Activated CD8-positive, alpha-beta memory T cell treated with anti-CD3 and anti-CD28 coated beads for 4 hours (primary cell): ENCODE data around the gene KCNS1.

Source experiments
- DNase-seq, 2 donors: peaks; one replicate each; pipeline ENCODE4 v3.0.0-alpha.2; 2020; ENCODE audit warnings: low read depth in 2 of 2

Gene KCNS1

GRCh38 chr20:45049904-45050471 is 50.9 kb downstream of the KCNS1 start:
- no peak for DNase-seq

DNA sequence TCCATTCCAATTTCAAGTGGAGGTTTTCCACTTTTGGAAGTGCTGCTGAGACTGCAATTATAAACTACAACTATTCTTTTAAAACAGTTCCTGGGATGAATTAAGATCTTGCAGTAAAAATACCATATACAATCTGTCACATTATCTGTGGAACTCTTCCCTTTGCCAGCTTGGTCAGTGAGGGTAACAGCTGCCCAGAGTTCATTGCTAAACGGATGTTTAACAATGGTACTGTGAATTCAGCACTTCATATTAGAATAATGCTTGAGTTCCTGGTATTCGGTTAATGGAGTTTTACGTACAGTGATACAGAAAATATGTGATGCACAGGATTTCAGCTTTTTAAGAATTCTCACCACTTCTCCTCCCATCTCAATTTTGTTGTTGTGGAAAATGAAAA is 51.5 kb downstream of the KCNS1 start:
- no peak for DNase-seq

GRCh38 chr20:45047581-45048119 is 53.3 kb downstream of the KCNS1 start:
- no peak for DNase-seq

GRCh38 chr20:45044601-45045000 is 56.3 kb downstream of the KCNS1 start:
- DNase-seq: no peak

DNA sequence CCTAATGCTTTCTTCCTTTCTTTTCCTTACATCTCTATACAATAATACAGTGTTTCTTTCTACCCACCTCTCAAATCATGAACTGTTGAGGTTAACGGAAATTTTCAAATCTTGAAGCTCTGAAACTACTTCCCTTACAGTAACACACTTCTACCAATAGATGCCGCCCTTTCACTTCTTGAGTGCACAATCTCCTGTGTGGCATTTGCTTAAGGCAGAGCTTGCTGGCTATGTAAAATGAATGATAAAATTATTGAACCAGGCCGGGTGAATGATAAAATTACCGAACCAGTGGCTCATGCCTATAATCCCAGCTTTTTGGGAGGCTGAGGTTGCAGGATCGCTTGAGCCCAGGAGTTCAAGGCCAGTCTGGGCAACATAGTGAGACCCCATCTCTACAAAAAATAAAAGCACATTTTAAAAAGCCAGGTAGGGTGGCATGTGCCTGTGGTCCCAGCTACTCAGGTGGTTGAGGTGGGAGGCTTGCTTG is 56.8 kb downstream of the KCNS1 start:
- DNase-seq: no peak

DNA sequence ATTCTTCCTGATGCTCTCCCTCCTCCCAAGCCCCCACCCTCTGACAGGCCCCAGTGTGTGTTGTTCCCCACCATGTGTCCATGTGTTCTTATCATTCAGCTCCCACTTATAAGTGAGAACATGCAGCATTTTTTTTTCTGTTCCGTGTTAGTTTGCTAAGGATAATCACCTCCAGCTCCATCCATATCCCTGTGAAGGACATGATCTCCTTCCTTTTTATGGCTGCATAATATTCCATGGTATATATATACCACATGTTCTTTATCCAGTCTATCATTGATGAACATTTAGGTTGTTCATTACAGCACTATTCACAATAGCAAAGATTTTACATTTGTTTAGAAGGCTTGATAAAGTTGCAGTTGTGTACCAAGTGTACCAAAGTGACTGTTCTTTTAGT is 57.9 kb downstream of the KCNS1 start:
- DNase-seq: no peak
